Measurements from ENCODE around the gene KCNQ5.

GRCh38 chr6:72863131-72863530, 241.3 kb downstream of the KCNQ5 start:
- TF ChIP-seq, protein P1, sequence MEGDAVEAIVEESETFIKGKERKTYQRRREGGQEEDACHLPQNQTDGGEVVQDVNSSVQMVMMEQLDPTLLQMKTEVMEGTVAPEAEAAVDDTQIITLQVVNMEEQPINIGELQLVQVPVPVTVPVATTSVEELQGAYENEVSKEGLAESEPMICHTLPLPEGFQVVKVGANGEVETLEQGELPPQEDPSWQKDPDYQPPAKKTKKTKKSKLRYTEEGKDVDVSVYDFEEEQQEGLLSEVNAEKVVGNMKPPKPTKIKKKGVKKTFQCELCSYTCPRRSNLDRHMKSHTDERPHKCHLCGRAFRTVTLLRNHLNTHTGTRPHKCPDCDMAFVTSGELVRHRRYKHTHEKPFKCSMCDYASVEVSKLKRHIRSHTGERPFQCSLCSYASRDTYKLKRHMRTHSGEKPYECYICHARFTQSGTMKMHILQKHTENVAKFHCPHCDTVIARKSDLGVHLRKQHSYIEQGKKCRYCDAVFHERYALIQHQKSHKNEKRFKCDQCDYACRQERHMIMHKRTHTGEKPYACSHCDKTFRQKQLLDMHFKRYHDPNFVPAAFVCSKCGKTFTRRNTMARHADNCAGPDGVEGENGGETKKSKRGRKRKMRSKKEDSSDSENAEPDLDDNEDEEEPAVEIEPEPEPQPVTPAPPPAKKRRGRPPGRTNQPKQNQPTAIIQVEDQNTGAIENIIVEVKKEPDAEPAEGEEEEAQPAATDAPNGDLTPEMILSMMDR (conservative IDR thresholded peaks at IDR 0.05 in 1 of 2, IDR thresholded peaks at IDR 0.05 in 1 of 2; ENCODE audit: low read depth in 1 of 2, low read length in 2 of 2) = no peak
- no peak for TF ChIP-seq EZH2 (IDR thresholded peaks at IDR 0.05; ENCODE audit: low read length, missing control alignments)
